Esophagus squamous epithelium (tissue), 4 donors: ENCODE results near the gene GDF11.

ENCODE experiments used
- POLR2A ChIP-seq, 4 donors: fragments of 450-650 bp; IDR thresholded peaks; one replicate each; pipeline ENCODE4 v1.6.1; 2017; ENCODE audit warnings: antibody characterized with exemption in 4 of 4, mild to moderate bottlenecking in 4 of 4, moderate library complexity in 3 of 4
- TF ChIP-seq, protein P1 (sequence below), 6 experiments: fragments of 450-650 bp in 4 of 6; fragments of 200-600 bp in 2 of 6; sonication (generic) in 2 of 6; IDR thresholded peaks; one replicate each; pipeline ENCODE4 v1.5.1; 2016 to 2019; ENCODE audit warnings: antibody characterized with exemption in 6 of 6, mild to moderate bottlenecking in 4 of 6, moderate library complexity in 4 of 6

DNA sequence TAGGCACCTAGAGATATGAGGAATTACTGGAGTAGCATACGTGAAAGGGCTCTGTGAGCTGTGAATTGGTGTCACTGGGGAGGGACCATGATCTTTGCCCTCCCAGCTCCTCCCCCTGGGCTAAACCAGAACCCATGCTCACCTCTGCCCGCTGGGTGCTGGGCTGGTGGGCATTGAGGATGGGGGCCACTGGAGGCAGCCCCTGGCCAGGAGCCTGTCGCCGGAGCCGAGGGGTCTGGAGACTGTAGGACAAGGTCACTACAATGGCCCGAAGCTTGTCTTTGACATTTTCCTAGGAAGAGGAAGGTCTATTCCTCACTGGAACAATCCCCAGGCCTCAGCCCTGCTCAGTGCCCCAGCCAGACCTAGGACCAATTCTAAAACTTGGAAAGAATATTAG is 46.8 kb upstream of the GDF11 start:
- TF ChIP-seq, protein P1, sequence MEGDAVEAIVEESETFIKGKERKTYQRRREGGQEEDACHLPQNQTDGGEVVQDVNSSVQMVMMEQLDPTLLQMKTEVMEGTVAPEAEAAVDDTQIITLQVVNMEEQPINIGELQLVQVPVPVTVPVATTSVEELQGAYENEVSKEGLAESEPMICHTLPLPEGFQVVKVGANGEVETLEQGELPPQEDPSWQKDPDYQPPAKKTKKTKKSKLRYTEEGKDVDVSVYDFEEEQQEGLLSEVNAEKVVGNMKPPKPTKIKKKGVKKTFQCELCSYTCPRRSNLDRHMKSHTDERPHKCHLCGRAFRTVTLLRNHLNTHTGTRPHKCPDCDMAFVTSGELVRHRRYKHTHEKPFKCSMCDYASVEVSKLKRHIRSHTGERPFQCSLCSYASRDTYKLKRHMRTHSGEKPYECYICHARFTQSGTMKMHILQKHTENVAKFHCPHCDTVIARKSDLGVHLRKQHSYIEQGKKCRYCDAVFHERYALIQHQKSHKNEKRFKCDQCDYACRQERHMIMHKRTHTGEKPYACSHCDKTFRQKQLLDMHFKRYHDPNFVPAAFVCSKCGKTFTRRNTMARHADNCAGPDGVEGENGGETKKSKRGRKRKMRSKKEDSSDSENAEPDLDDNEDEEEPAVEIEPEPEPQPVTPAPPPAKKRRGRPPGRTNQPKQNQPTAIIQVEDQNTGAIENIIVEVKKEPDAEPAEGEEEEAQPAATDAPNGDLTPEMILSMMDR (IDR thresholded peaks at IDR 0.05): no peak
- TF ChIP-seq POLR2A (IDR thresholded peaks at IDR 0.05): no peak
